ENCODE measurements around the gene DDX50. TPM values are rescaled to one million over a fixed set of nuclear protein-coding genes. Genes with fewer than 3 reads are reported as not detected.
"Not testable (repeated sequence)": the region's sequence is repeated elsewhere in the genome, so short reads cannot be mapped to it uniquely, and the experiment has no call there.

The DDX50 gene
- total RNA-seq, 1 donor from 2014 or later: 55.0 TPM

GRCh38 chr10:68932860-68933259 is 31.7 kb downstream of the DDX50 start:
- H3K27ac Mint-ChIP-seq; H3K9me3 Mint-ChIP-seq; H3K4me3 Mint-ChIP-seq; DNase-seq (ENCODE audit: low spot score); intact Hi-C loops (cut with micrococcal nuclease); H3K27me3 Mint-ChIP-seq (ENCODE audit: insufficient read depth): not testable (repeated sequence)
- Mint-ChIP-seq H3K36me3 (ENCODE audit: low read depth) (peaks cover 38% of the 10 kb centered on the region), H3K4me1 (ENCODE audit: low read depth) (peaks cover 18% of the 10 kb centered on the region)

- DNase-seq (ENCODE audit: low spot score): no peak
- H3K4me1 Mint-ChIP-seq (ENCODE audit: low read depth): peaks cover 18% of the 10 kb centered on the region
- no peaks in the 10 kb centered on the region for H3K9me3 Mint-ChIP-seq
- H3K27ac Mint-ChIP-seq: peak overlapping the region; percentile 75
- H3K27me3 Mint-ChIP-seq (ENCODE audit: insufficient read depth): no peaks in the 10 kb centered on the region
- peaks cover 47% of the 10 kb centered on the region for H3K36me3 Mint-ChIP-seq (ENCODE audit: low read depth)
- intact Hi-C loops (cut with micrococcal nuclease): no loop called here
- no peak overlapping the region for H3K4me3 Mint-ChIP-seq
These were observed 33.9 kb downstream of the DDX50 start for GRCh38 chr10:68934994-68935393.

- no peak for DNase-seq (ENCODE audit: low spot score)
- peaks cover 18% of the 10 kb centered on the region for H3K4me1 Mint-ChIP-seq (ENCODE audit: low read depth)
- intact Hi-C loops (cut with micrococcal nuclease): no loop called here
- H3K4me3 Mint-ChIP-seq: no peak overlapping the region
- H3K27ac Mint-ChIP-seq: peak overlapping the region; percentile 11
- H3K36me3 Mint-ChIP-seq (ENCODE audit: low read depth): peaks cover 40% of the 10 kb centered on the region
- no peaks in the 10 kb centered on the region for H3K27me3 Mint-ChIP-seq (ENCODE audit: insufficient read depth)
- no peaks in the 10 kb centered on the region for H3K9me3 Mint-ChIP-seq
These were observed 37.0 kb downstream of the DDX50 start for GRCh38 chr10:68938117-68938516.

GRCh38 chr10:68938884-68939283 is 37.8 kb downstream of the DDX50 start:
- Mint-ChIP-seq H3K9me3 (no peaks in the 10 kb centered on the region), H3K27me3 (ENCODE audit: insufficient read depth) (no peaks in the 10 kb centered on the region), H3K27ac (no peak overlapping the region), H3K36me3 (ENCODE audit: low read depth) (peaks cover 40% of the 10 kb centered on the region), H3K4me1 (ENCODE audit: low read depth) (peaks cover 18% of the 10 kb centered on the region), H3K4me3 (no peak overlapping the region)
- intact Hi-C loops (cut with micrococcal nuclease): no loop called here
- DNase-seq (ENCODE audit: low spot score): no peak

DNA sequence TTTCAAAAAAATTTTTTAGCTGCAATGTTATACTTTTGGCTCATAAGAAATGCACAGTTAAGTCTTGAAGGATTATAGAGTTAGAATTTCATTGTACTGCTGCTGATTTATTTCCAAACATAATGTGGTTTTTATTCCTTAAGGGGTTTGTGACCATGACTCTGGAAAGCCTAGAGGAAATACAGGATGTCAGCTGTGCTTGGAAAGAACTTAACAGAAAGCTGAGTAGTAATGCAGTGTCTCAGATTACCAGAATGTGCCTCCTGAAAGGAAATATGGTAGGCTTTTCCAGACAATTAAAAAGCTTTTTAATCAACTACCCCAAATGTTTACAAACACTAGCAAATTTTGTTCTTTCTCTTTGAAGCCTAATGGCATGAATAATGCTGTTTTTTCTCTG is 39.8 kb downstream of the DDX50 start:
- DNase-seq (ENCODE audit: low spot score); intact Hi-C loops (cut with micrococcal nuclease); H3K4me3 Mint-ChIP-seq; H3K27ac Mint-ChIP-seq; H3K9me3 Mint-ChIP-seq; H3K27me3 Mint-ChIP-seq (ENCODE audit: insufficient read depth); H3K4me1 Mint-ChIP-seq (ENCODE audit: low read depth): not testable (repeated sequence)
- H3K36me3 Mint-ChIP-seq (ENCODE audit: low read depth): peaks cover 39% of the 10 kb centered on the region

GRCh38 chr10:68950598-68950997 is 49.5 kb downstream of the DDX50 start:
- no peak overlapping the region for H3K27ac Mint-ChIP-seq
- no peaks in the 10 kb centered on the region for H3K4me1 Mint-ChIP-seq (ENCODE audit: low read depth)
- no peak overlapping the region for H3K4me3 Mint-ChIP-seq
- H3K9me3 Mint-ChIP-seq: no peaks in the 10 kb centered on the region
- peaks cover 21% of the 10 kb centered on the region for H3K36me3 Mint-ChIP-seq (ENCODE audit: low read depth)
- intact Hi-C loops (cut with micrococcal nuclease): no loop called here
- no peak for DNase-seq (ENCODE audit: low spot score)
- H3K27me3 Mint-ChIP-seq (ENCODE audit: insufficient read depth): no peaks in the 10 kb centered on the region

DNA sequence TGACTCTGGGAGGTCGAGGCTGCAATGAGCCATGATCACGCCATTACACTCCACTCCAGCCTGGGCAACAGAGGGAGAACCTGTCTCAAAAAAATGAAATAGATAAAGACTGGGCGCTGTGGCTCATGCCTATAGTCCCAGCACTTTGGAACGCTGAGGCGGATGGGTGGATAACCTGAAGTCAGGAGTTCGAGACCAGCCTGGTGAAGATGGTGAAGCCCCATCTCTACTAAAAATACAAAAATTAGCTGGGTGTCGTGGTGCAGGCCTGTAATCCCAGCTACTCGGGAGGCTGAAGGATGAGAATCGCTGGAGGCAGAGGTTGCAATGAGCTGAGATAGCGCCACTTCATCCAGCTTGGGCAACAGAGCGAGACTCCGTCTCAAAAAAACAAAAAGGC is 53.8 kb downstream of the DDX50 start:
- intact Hi-C loops (cut with micrococcal nuclease): loop anchor here (1.0 kb wide), 3 partner anchors 33 to 168 kb away; partner anchors contain the start of genes DDX50 and KIFBP
- Mint-ChIP-seq H3K9me3 (no peaks in the 10 kb centered on the region), H3K4me3 (peak overlapping the region; percentile 73), H3K27me3 (ENCODE audit: insufficient read depth) (no peaks in the 10 kb centered on the region), H3K4me1 (ENCODE audit: low read depth) (peaks cover 22% of the 10 kb centered on the region), H3K27ac (peak overlapping the region; percentile 71), H3K36me3 (ENCODE audit: low read depth) (peaks cover 36% of the 10 kb centered on the region)
- DNase-seq (ENCODE audit: low spot score): no peak

- no peaks in the 10 kb centered on the region for H3K27me3 Mint-ChIP-seq (ENCODE audit: insufficient read depth)
- DNase-seq (ENCODE audit: low spot score): no peak
- intact Hi-C loops (cut with micrococcal nuclease): loop anchor here (1.0 kb wide), 3 partner anchors 33 to 168 kb away; partner anchors contain the start of genes DDX50 and KIFBP
- H3K36me3 Mint-ChIP-seq (ENCODE audit: low read depth): peaks cover 39% of the 10 kb centered on the region
- H3K4me3 Mint-ChIP-seq: peak overlapping the region; percentile 99
- peaks cover 25% of the 10 kb centered on the region for H3K4me1 Mint-ChIP-seq (ENCODE audit: low read depth)
- H3K27ac Mint-ChIP-seq: peak overlapping the region; percentile 99
- no peaks in the 10 kb centered on the region for H3K9me3 Mint-ChIP-seq
These were observed 54.3 kb downstream of the DDX50 start for GRCh38 chr10:68955355-68955831.

DNA sequence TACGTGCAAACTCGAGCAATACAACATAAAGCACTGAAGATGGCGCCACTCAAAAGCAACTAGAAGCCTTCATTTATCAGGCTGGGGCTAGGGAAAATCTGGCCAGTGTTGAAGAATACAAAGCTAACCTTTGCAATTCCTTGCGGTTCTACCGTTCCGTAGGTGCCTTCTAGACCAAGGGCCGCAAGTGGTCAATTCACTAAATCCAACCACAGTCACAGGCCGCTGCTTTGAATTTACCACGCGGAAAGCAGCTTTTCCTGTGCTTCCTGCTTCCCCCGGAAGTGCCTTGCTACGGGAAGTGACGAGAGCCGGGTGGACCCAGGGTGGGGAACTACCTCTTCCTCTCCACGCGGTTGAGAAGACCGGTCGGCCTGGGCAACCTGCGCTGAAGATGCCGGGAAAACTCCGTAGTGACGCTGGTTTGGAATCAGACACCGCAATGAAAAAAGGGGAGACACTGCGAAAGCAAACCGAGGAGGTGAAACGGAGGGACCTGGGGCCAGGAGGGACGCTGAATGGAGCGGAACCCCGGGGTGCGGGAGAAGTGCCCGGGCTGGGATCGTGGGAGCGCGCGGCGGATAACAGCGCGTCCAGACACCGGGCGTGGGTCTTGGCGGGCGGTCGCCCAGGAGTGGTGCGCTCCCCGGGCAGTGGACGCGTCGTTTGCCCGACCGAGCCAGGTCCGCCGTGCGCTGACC is 54.9 kb downstream of the DDX50 start, which contains the start of gene DDX21:
DDX21 (plus strand) TSS at position 339 of the 701 bp plus-strand sequence; CDS start at position 395, 56 bp downstream.
- intact Hi-C loops (cut with micrococcal nuclease): loop anchor here (1.0 kb wide), 8 partner anchors 32 to 452 kb away; partner anchors contain the start of genes CCAR1, DDX50, KIFBP and SUPV3L1
- DNase-seq (ENCODE audit: low spot score): peak; percentile 87
- Mint-ChIP-seq H3K27ac (peak within 1 kb of the TSS; percentile 99), H3K36me3 (ENCODE audit: low read depth) (peaks cover 44% of the 10 kb centered on the region), H3K4me3 (peak within 1 kb of the TSS; percentile 99), H3K27me3 (ENCODE audit: insufficient read depth) (no peaks in the 10 kb centered on the region), H3K9me3 (no peaks in the 10 kb centered on the region), H3K4me1 (ENCODE audit: low read depth) (peaks cover 25% of the 10 kb centered on the region)

- no peak for DNase-seq (ENCODE audit: low spot score)
- Mint-ChIP-seq H3K27ac (peak overlapping the region; percentile 99), H3K36me3 (ENCODE audit: low read depth) (peaks cover 54% of the 10 kb centered on the region), H3K27me3 (ENCODE audit: insufficient read depth) (no peaks in the 10 kb centered on the region), H3K4me1 (ENCODE audit: low read depth) (peaks cover 36% of the 10 kb centered on the region), H3K4me3 (peak overlapping the region; percentile 99), H3K9me3 (no peaks in the 10 kb centered on the region)
- intact Hi-C loops (cut with micrococcal nuclease): loop anchor here (1.0 kb wide), 1 partner anchor 430 kb away; the partner anchor contains the start of gene SLC25A16
These were observed 56.1 kb downstream of the DDX50 start for GRCh38 chr10:68957284-68957615.

GRCh38 chr10:68957654-68958053 is 56.5 kb downstream of the DDX50 start:
- Mint-ChIP-seq H3K27me3 (ENCODE audit: insufficient read depth) (no peaks in the 10 kb centered on the region), H3K4me1 (ENCODE audit: low read depth) (peaks cover 38% of the 10 kb centered on the region), H3K36me3 (ENCODE audit: low read depth) (peaks cover 58% of the 10 kb centered on the region), H3K4me3 (peak overlapping the region; percentile 99), H3K27ac (peak overlapping the region; percentile 99), H3K9me3 (no peaks in the 10 kb centered on the region)
- intact Hi-C loops (cut with micrococcal nuclease): loop anchor here (1.0 kb wide), 1 partner anchor 430 kb away; the partner anchor contains the start of gene SLC25A16
- DNase-seq (ENCODE audit: low spot score): no peak

- H3K4me1 Mint-ChIP-seq (ENCODE audit: low read depth): peaks cover 38% of the 10 kb centered on the region
- peak overlapping the region; percentile 48 for H3K4me3 Mint-ChIP-seq
- H3K27ac Mint-ChIP-seq: peak overlapping the region; percentile 62
- no peak for DNase-seq (ENCODE audit: low spot score)
- intact Hi-C loops (cut with micrococcal nuclease): no loop called here
- H3K27me3 Mint-ChIP-seq (ENCODE audit: insufficient read depth): no peaks in the 10 kb centered on the region
- peaks cover 66% of the 10 kb centered on the region for H3K36me3 Mint-ChIP-seq (ENCODE audit: low read depth)
- no peaks in the 10 kb centered on the region for H3K9me3 Mint-ChIP-seq
These were observed 58.8 kb downstream of the DDX50 start for GRCh38 chr10:68959695-68960527.

DNA sequence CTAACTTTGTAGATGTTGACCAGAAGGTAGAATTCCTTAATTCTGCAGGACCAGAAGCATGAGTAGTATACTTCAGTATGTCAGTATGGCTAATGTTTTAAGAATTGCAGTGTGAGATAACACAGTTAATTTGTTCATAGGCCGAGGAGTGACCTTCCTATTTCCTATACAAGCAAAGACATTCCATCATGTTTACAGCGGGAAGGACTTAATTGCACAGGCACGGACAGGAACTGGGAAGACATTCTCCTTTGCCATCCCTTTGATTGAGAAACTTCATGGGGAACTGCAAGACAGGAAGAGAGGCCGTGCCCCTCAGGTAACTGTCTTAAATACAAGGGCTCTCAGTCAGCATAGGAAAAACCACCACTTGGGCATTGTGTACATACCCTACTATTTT is 62.0 kb downstream of the DDX50 start:
- H3K9me3 Mint-ChIP-seq: no peaks in the 10 kb centered on the region
- peak overlapping the region; percentile 18 for H3K27ac Mint-ChIP-seq
- H3K4me3 Mint-ChIP-seq: no peak overlapping the region
- peaks cover 34% of the 10 kb centered on the region for H3K4me1 Mint-ChIP-seq (ENCODE audit: low read depth)
- H3K27me3 Mint-ChIP-seq (ENCODE audit: insufficient read depth): no peaks in the 10 kb centered on the region
- DNase-seq (ENCODE audit: low spot score): no peak
- peaks cover 67% of the 10 kb centered on the region for H3K36me3 Mint-ChIP-seq (ENCODE audit: low read depth)
- intact Hi-C loops (cut with micrococcal nuclease): no loop called here

Data from activated T-helper 1 cell treated with anti-CD3 and anti-CD28 coated beads, Interleukin-12 subunit alpha, Interleukin-12 subunit beta, Interleukin-2, Interleukin-4 antibody, amounts not matched to agents 30 ng/mL and 10 ng/mL and 1 ng/mL, durations not matched to agents 14 hours and 24 hours and 36 hours (primary cell).